Measurements from ENCODE around the gene CNDP1.

Gene CNDP1

DNA sequence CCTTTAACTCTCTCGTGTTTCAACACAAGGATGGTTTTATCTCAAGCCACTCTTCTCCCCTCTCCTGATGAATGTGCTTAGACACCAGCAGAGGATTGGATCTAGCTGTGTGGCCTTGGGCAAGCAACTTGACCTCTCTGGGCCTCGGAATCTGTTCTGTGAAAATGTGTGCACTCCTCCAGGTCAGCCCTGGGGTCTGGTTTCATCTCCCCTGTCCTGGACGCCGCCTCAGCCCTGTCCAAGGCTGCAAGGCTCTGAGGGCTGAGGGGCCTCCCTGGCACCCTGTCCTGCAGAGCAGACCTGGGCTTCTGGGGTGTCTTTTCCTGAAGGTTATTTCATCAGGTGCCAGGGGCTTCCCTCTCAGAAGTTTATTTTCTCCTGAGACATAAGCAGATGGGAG lies 28.5 kb downstream of the CNDP1 start:
- no peak for TF ChIP-seq GATA2 (IDR thresholded peaks at IDR 0.05; ENCODE audit: low read depth, low read length)
- no peak for TF ChIP-seq GATA3 (IDR thresholded peaks at IDR 0.05; ENCODE audit: low read depth, low read length)

DNA sequence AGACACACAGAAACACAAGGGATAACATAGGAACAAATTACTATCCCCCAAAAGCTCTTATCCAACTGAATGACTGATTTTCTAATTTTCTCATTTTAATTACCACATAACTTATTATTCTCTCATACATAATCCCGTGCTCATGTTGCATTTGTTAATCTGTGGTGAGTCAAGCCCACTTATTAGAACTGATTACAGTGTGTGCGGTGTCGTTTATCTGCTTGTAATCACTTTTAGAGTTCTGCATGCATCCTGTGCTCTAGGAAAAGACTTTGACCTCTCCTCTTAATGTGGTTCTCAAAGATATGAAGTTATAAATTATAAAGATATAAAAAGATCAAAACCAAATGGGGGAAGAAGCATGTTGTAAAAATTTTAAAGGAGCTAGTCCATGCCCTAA lies 29.7 kb downstream of the CNDP1 start:
- TF ChIP-seq GATA2 (IDR thresholded peaks at IDR 0.05; ENCODE audit: low read depth, low read length) (no peak), GATA3 (IDR thresholded peaks at IDR 0.05; ENCODE audit: low read depth, low read length) (no peak)

DNA sequence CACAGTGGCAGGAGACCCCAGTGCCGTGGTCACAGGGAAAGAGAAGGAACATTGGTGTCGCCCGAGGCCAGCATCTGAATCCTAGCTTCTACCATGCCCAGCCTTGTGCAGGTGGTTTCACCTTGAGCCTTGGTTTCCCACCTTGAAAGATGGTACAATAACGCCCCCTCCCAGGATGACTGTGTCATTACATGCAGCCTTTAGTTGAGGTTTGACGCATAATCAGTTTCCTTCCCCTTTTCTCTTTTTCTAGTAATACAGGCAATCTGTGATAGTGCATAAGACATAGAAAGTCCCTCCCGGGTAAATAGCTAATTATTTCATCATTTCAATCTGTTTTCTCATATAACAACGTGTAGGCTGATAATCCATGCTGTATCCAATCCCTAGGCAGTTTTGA lies 33.5 kb downstream of the CNDP1 start:
- TF ChIP-seq GATA3 (IDR thresholded peaks at IDR 0.05; ENCODE audit: low read depth, low read length) (no peak), GATA2 (IDR thresholded peaks at IDR 0.05; ENCODE audit: low read depth, low read length) (no peak)

DNA sequence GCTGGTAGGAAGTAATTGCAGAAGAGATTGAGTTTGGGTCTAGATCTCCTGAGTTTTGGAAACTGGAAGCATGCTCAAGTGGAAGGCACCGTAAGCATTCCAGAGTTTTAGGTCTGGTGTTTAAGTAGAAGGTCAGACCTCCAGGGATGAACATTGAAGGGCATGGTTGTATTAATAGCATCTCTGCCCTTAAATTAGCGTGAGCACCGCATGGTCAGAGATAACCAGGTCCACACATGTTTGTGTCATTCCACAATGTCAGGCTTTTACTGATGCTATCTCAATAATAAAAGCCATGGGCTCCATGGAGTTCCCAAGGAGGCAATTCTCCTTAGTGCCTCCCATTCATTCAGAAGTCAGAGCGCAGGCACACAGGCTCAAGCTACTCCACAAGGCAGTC lies 35.1 kb downstream of the CNDP1 start:
- TF ChIP-seq GATA2 (IDR thresholded peaks at IDR 0.05; ENCODE audit: low read depth, low read length) (no peak), GATA3 (IDR thresholded peaks at IDR 0.05; ENCODE audit: low read depth, low read length) (no peak)

DNA sequence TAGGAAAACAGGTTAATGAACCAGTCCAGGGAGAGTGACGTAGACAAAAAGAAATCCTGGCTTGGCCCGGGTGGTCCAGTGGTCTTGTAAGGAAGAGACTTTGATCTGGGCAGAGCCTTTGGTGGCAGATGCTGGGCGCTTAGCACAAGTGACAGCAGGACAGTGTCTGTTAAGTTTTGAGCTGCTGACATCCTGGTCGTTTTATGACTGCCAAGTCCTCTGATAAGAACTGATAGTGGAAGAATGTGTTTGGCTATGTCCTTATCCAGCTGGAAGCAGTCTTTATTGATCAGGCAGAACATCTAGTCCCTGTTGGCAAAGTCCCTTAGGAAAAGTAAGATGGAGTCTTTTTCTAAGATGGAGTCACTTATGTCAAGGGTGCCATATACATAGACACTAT lies 36.0 kb downstream of the CNDP1 start:
- TF ChIP-seq GATA3 (IDR thresholded peaks at IDR 0.05; ENCODE audit: low read depth, low read length), result no peak
- no peak for TF ChIP-seq GATA2 (IDR thresholded peaks at IDR 0.05; ENCODE audit: low read depth, low read length)

DNA sequence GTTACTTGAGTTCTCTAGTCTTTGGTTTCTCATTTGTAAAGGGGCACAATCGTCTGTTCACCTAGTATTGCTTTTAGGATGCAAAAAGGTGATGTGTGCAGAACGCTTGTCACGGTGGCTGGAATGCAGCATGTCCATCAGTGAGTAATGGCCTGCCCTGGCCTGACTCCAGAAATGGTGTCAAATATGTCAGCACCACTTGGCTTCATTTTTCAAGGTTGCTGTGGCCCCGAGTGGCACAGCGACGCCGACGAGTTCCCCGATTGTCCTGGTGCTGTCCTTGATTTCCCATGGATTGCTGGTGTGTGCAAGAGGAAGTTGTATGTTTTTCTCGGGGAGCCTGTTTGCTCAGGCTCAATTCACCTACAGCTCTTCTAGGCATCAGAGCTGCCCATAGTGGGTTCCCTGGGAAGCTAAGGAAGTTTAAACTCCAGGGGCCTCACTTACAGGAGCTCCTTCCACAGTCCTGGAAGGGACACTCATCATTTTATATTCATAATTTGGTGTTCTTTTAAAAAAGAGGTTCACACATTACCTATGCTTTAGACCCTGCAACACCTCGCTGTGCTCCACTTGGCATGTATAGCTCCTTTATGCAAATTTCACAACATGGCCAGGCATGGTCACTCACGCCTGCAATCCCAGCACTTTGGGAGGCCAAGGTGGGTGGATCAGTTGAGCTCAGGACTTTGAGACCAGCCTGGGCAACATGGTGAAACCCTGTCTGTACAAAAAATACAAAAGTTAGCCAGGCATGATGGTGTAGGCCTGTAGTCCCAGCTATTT lies 37.8 kb downstream of the CNDP1 start:
- TF ChIP-seq GATA2 (IDR thresholded peaks at IDR 0.05; ENCODE audit: low read depth, low read length) (no peak), GATA3 (IDR thresholded peaks at IDR 0.05; ENCODE audit: low read depth, low read length) (no peak)

DNA sequence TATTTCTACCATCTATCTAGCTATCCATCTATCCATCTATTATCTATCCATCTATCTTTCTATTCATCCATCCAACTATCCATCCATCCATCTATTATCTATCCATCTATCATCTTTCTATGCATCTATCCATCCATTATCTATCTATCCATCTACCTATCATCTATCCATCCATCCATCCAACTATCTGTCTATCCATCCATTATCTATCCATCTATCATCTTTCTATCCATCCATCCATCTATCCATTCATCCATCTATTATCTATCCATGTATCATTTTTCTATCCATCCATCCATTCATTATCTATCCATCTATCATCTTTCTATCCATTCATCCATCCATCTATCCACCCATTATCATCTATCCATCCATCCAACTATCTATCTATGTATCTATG lies 38.8 kb downstream of the CNDP1 start:
- TF ChIP-seq GATA2 (IDR thresholded peaks at IDR 0.05; ENCODE audit: low read depth, low read length), result no peak
- TF ChIP-seq GATA3 (IDR thresholded peaks at IDR 0.05; ENCODE audit: low read depth, low read length), result no peak

DNA sequence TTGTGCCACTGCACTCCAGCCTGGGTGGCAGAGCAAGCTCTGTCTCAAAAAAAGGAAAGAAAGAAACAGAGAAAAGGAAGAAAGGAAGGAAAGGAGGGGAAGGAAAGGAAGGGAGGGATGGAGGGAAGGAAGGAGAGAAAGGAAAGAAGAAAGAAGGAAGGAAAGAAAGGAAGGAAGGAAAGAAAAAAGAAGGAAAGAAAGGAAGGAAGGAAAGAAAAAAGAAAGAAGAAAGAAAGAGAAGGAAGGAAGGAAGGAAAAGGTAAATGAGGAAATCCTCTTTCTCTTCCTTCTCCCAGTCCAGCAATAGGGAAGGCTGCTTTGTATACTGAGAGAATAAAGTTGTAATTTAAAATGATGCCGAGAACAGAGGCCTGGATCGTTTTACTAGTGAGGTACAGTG lies 40.6 kb downstream of the CNDP1 start:
- TF ChIP-seq GATA3 (IDR thresholded peaks at IDR 0.05; ENCODE audit: low read depth, low read length), result no peak

DNA sequence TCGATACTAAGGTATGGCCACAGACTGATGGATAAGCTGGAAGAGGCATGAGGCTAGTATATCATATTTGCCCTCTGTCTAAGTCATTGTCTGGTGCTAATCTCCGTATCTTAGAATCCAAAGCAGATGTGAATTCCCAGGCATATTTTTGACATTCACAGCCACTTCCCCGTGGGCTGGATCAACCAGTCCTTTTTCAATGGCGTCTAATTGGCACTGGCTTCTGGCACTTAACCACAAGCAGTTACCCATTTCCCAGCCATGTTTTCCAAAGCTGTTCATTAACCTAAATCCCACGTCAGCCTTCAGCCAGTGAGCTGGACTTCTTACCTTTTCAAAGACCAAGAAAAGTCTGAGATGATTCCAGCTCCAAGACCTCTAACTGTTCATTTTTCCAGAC lies 42.7 kb downstream of the CNDP1 start:
- TF ChIP-seq GATA2 (IDR thresholded peaks at IDR 0.05; ENCODE audit: low read depth, low read length) (peak; percentile 63; the same call in 1 of the 2 replicates), GATA3 (IDR thresholded peaks at IDR 0.05; ENCODE audit: low read depth, low read length) (no peak)

DNA sequence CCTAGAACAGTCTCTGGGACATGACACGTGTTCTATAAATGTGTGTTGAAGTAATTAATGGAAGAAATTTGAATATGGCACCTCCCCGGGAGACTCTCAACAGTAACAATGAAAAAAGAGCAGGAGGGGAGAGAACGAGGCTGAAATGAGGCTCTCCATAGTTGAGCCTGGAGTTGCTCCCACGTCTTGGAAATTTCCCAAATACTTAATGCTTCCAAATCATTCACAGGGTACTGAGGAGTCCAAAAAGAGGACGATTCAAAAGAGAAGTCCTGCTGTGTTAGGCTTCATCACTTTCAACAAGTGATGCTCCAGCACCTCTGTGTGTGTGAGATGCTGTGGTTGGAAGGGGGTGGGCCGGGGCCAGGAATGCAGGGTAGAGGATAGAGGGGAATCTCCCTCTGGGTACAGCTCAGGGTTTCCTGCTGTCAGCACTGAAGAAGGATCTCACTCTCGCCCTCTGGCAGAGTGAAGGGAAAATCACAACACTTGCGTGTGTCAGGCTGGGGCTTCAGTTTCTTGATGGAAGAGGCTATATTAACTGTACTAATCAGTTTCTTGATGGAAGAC lies 45.3 kb downstream of the CNDP1 start:
- no peak for TF ChIP-seq GATA2 (IDR thresholded peaks at IDR 0.05; ENCODE audit: low read depth, low read length)
- TF ChIP-seq GATA3 (IDR thresholded peaks at IDR 0.05; ENCODE audit: low read depth, low read length), result no peak

DNA sequence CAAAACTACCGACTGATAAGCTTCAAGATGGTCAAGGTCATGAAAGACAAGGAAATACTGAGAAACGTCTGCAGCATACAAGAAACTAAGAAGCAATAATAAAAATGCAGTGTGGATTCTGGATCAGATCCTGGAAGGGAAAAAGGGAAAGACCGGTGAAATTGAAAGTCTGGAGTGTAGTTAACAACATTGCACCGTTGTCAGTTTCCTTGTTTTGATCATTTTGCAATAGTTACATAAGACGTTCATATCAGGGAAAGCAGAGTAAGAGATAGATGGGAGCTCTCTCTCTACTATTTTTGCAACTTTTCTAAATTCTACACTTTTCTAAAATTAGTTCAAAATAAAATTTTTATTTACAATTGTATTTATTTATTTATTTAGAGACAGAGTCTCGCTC lies 48.3 kb downstream of the CNDP1 start:
- no peak for TF ChIP-seq GATA2 (IDR thresholded peaks at IDR 0.05; ENCODE audit: low read depth, low read length)
- no peak for TF ChIP-seq GATA3 (IDR thresholded peaks at IDR 0.05; ENCODE audit: low read depth, low read length)

DNA sequence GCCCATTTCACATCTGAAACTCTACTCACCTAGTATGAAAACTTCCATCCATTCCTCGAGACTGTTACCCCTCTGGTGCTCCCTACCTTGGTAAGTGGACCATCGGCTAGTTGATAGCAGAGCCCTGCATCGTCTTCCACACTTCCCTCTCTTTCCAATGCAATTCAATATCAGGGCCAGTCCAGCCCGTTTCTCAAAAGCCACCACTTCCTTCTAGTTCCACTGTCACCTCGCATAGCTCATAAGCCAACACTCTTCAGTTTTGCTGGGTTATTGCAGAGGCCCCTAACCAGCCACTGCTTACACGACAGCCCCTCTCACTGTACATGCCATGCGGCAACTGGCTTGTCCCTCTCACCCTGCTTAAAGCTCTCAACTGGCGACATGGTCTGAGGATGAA lies 53.1 kb downstream of the CNDP1 start:
- TF ChIP-seq GATA3 (IDR thresholded peaks at IDR 0.05; ENCODE audit: low read depth, low read length) (no peak), GATA2 (IDR thresholded peaks at IDR 0.05; ENCODE audit: low read depth, low read length) (no peak)

DNA sequence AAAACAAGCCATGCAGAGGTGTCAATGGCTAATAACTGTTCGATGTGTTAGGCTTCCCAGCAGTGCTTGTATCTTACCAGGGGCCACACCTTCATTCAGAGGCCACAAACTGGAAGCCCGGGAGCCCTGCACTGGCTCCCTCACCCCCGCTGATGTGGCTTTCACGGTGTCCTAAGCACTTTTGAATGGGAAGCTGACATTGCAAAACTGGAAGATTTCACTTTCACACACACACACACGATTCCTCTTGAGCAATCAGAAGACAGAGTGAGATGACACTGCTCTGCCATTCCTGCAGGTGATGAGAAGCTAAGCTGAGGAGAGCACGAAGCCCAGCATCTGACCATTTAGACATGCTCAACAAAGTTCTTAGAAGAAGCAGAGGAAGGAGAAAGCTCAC lies 54.7 kb downstream of the CNDP1 start:
- TF ChIP-seq GATA3 (IDR thresholded peaks at IDR 0.05; ENCODE audit: low read depth, low read length), result no peak
- TF ChIP-seq GATA2 (IDR thresholded peaks at IDR 0.05; ENCODE audit: low read depth, low read length), result no peak

DNA sequence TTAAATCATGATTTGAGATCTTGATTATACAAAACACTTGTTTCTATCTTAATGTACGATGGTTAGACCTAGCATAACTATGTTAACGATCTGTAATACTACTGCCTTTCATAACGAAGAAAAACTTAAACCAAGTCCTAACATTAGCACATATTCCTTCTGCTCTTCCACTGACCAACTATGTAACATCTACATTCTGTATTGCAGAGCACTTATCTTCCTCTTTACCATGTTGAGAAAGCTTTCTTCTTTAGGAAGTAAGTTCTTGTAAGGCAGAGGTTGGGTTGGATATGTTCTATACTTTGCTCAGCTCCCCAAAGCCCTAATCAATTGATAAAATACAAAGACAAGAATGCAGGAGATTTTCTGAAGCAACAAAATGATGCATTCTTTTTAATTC lies 55.5 kb downstream of the CNDP1 start:
- TF ChIP-seq GATA3 (IDR thresholded peaks at IDR 0.05; ENCODE audit: low read depth, low read length), result no peak
- TF ChIP-seq GATA2 (IDR thresholded peaks at IDR 0.05; ENCODE audit: low read depth, low read length), result no peak

DNA sequence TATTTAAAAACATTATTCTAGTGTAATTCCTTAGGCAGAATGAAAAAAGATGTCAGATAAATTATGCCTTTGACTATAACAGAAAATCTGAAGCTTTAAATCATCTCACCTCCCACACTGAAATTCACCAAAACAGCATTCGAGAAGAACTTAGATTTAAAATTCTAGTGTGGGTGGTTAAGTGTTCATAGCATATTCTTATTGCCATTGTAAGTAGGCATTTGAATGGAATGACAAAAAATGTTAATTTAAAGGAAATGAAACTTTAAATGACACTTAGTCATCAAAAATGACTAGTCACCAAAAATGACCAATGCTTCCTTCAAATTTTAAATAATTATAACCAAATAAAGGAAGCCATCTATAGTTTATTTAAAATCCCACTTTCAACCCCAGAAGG lies 56.4 kb downstream of the CNDP1 start:
- TF ChIP-seq GATA3 (IDR thresholded peaks at IDR 0.05; ENCODE audit: low read depth, low read length), result no peak
- no peak for TF ChIP-seq GATA2 (IDR thresholded peaks at IDR 0.05; ENCODE audit: low read depth, low read length)

Data from SH-SY5Y (cell line).